Smooth muscle cell (in vitro differentiated cells): ENCODE data around the gene IGIP. TPM values are rescaled to one million over a fixed set of nuclear protein-coding genes. Genes with fewer than 3 reads are reported as not detected.

Experiments
- DNase-seq: peaks from one replicate; lab custom pipeline; 2025; ENCODE audit not compliant: unreplicated experiment; lab: John Stamatoyannopoulos, UW
- H2AFZ ChIP-seq: fragments of 200-600 bp; sonication (generic); 2 replicates; pipeline ENCODE4 v1.6.0; 2016; ENCODE audit warnings: antibody characterized with exemption, low read depth, mild to moderate bottlenecking
- H3F3A ChIP-seq: fragments of 200-600 bp; sonication (generic); 2 replicates; pipeline ENCODE4 v1.6.0; 2017; ENCODE audit warnings: antibody characterized with exemption, low read depth
- H3K27ac ChIP-seq: fragments of 200-600 bp; sonication (generic); 2 replicates; pipeline ENCODE4 v1.5.1; 2016; ENCODE audit warnings: low read depth, mild to moderate bottlenecking
- H3K27me3 ChIP-seq: fragments of 200-600 bp; sonication (generic); 2 replicates; pipeline ENCODE4 v1.6.1; 2016; ENCODE audit warnings: low read depth, mild to moderate bottlenecking
- H3K36me3 ChIP-seq: fragments of 200-600 bp; sonication (generic); 2 replicates; pipeline ENCODE4 v1.5.1; 2016; ENCODE audit warnings: low read depth
- H3K4me1 ChIP-seq: fragments of 200-600 bp; sonication (generic); 2 replicates; pipeline ENCODE4 v1.5.1; 2016; ENCODE audit warnings: low read depth
- H3K4me2 ChIP-seq: fragments of 200-600 bp; sonication (generic); 2 replicates; pipeline ENCODE4 v1.6.0; 2016; ENCODE audit warnings: mild to moderate bottlenecking
- H3K4me3 ChIP-seq: fragments of 200-600 bp; sonication (generic); 2 replicates; pipeline ENCODE4 v1.5.1; 2016; ENCODE audit warnings: mild to moderate bottlenecking
- H3K79me2 ChIP-seq: fragments of 200-600 bp; sonication (generic); 2 replicates; pipeline ENCODE4 v1.6.0; 2016; ENCODE audit warnings: low read depth, mild to moderate bottlenecking
- H3K9ac ChIP-seq: fragments of 200-600 bp; sonication (generic); 2 replicates; pipeline ENCODE4 v1.6.0; 2016; ENCODE audit warnings: low read depth
- H3K9me3 ChIP-seq: fragments of 200-600 bp; sonication (generic); replicated peaks from 2 replicates; pipeline ENCODE4 v1.5.1; 2016; ENCODE audit warnings: low read depth
- H4K20me1 ChIP-seq: fragments of 200-600 bp; sonication (generic); 2 replicates; pipeline ENCODE4 v1.6.0; 2016; ENCODE audit warnings: low read depth
- WGBS: methylation state at CpG from one replicate; pipeline ENCODE4 v1.1.7; 2016; ENCODE audit warnings: low lambda C conversion rate; 5-methylcytosine and 5-hydroxymethylcytosine counted together
- polyA plus RNA-seq: library from polyadenylated mRNA; unstranded; fragments of >200 nt; fragmentation: Nextera tagmentation; extraction: Ambion mirVana; gene quantifications from 2 replicates; pipeline ENCODE4 v1.2.1, GENCODE V29; 2016
- total RNA-seq: library from RNA; depleted of rRNA; stranded (reverse); fragments of >200 nt; gene quantifications from 2 replicates; pipeline ENCODE4 v1.2.3, GENCODE V29; 2014
- TF ChIP-seq, protein P1 (sequence below): fragments of 200-600 bp; sonication (generic); IDR thresholded peaks from 2 replicates; pipeline ENCODE4 v1.5.1; 2017; ENCODE audit warnings: borderline replicate concordance, mild to moderate bottlenecking, antibody characterized with exemption; ENCODE audit not compliant: insufficient read depth, poor library complexity, severe bottlenecking

Gene IGIP
- total and polyA plus RNA-seq, 2 experiments from 2014 or later: 0.72 to 4.3 TPM

DNA sequence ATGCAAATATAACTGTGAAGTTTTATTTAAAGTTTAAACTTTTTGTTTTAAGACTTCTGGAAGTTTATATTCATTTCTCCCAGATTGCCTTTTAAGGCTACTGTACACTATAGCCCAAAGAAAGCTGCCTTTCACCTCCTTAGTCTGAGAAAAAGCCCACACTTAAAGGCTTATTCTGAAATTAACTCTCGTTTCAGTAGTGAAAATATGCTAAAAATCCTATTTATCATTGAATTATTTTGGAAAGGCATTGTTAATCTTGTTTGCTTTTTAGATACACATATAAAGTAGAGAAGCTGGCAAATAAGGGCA lies 15.1 kb upstream of the IGIP start:
- Histone ChIP-seq H4K20me1 (peaks cover 60% of the 10 kb centered on the region), H3F3A (peaks cover 22% of the 10 kb centered on the region), H3K4me1 (peaks cover 34% of the 10 kb centered on the region), H3K9me3 (no peaks in the 10 kb centered on the region), H3K27ac (no peak overlapping the region), H3K36me3 (no peaks in the 10 kb centered on the region), H3K9ac (no peak overlapping the region), H3K4me3 (no peak overlapping the region), H3K4me2 (no peak overlapping the region), H3K27me3 (peaks cover 52% of the 10 kb centered on the region), H2AFZ (no peak overlapping the region), H3K79me2 (peaks cover 18% of the 10 kb centered on the region)
- no peak for DNase-seq
- WGBS: 10% methylated on average over 1 of the region's 1 CpG
- TF ChIP-seq, protein P1, sequence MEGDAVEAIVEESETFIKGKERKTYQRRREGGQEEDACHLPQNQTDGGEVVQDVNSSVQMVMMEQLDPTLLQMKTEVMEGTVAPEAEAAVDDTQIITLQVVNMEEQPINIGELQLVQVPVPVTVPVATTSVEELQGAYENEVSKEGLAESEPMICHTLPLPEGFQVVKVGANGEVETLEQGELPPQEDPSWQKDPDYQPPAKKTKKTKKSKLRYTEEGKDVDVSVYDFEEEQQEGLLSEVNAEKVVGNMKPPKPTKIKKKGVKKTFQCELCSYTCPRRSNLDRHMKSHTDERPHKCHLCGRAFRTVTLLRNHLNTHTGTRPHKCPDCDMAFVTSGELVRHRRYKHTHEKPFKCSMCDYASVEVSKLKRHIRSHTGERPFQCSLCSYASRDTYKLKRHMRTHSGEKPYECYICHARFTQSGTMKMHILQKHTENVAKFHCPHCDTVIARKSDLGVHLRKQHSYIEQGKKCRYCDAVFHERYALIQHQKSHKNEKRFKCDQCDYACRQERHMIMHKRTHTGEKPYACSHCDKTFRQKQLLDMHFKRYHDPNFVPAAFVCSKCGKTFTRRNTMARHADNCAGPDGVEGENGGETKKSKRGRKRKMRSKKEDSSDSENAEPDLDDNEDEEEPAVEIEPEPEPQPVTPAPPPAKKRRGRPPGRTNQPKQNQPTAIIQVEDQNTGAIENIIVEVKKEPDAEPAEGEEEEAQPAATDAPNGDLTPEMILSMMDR: no peak

DNA sequence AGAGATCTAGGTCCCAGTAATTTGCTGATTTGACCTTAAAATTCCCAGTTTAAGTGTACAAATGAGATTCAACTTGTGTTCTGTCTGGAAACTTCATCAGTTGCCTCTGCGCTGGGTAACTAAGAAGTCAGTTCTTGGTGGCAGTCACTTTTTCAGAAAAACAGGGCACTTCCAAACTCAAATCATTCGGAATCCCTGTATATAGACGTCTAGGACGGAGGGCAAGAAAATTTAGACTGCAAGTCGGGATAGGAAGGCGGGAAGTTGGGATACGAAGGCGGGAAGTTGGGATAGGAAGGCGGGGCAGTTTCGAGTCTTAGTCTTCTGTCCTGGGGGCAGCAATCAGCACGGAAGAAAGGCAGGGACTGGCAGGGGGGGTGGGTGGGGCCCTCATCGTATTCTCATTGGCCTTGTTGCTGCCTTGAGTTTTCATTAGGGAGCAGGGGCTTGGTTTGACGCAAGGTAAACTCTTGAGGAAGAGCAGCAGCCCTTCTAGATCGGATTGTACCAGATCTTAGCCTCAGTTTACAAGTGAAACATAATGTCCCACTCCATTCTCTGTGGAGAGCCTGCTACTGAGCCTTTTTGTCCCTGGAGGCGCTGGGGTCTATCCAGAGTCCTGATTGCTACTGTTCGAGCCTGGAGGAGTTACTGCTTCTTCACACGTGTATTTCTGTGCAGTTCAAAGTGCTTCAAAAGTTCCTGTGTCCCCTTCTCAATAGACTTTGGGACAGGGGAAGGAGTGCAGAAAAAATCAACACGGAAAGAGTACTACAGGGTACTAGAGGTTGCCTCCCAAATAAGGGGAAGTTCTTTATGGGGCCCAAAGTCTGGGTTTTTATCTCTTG lies 14.5 kb upstream of the IGIP start:
- Histone ChIP-seq H3F3A (peaks cover 18% of the 10 kb centered on the region), H3K4me3 (no peak overlapping the region), H3K36me3 (no peaks in the 10 kb centered on the region), H3K9me3 (no peaks in the 10 kb centered on the region), H3K4me1 (peaks cover 40% of the 10 kb centered on the region), H3K27me3 (peaks cover 51% of the 10 kb centered on the region), H3K9ac (no peak overlapping the region), H3K27ac (no peak overlapping the region), H3K79me2 (peaks cover 24% of the 10 kb centered on the region), H4K20me1 (peaks cover 66% of the 10 kb centered on the region), H3K4me2 (no peak overlapping the region), H2AFZ (no peak overlapping the region)
- DNase-seq: no peak
- TF ChIP-seq, protein P1: no peak
- 11% methylated on average over 17 of the region's 18 CpGs for WGBS

DNA sequence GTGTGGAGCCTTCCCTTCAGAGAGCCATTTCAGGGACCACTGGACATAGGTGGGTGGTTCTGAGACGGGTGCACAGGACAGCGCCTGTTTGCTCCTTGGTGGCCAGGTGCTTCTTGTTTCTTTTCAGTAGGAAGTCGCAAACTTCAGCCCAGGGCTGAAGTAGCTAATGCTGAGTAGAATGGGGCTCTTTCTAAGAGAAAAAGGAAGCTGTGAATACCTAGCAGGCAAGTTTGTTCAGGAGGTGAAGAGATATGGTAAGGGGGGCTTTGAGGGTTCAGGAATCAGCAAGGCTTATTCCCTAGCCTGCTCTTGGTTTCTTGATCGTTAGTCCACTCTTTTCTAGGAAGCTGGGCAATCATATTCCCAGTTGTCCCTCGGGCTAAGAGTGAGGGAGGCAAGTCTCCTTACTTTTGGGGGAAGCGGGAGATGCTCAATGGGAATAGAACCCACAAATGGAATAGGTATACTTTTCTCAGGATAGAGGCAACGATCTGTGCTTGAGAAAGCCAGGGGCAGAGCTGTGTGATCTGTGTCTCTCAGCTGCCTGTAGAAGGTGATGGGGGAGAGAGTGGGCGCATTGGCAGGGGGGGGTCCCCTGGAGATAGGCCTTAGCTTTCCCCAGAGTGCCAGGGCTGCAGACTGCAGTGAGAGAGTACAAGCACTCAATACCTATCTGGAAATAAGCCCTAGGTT lies 13.7 kb upstream of the IGIP start:
- no peak overlapping the region for H3K4me3 ChIP-seq
- H2AFZ ChIP-seq: no peak overlapping the region
- H4K20me1 ChIP-seq: peaks cover 74% of the 10 kb centered on the region
- TF ChIP-seq, protein P1: no peak
- H3K36me3 ChIP-seq: no peaks in the 10 kb centered on the region
- H3F3A ChIP-seq: peaks cover 10% of the 10 kb centered on the region
- H3K27ac ChIP-seq: no peak overlapping the region
- peaks cover 32% of the 10 kb centered on the region for H3K79me2 ChIP-seq
- H3K4me2 ChIP-seq: peak overlapping the region; percentile 97
- no peak overlapping the region for H3K9ac ChIP-seq
- no peak for DNase-seq
- WGBS: 45% methylated on average over 8 of the region's 8 CpGs
- peaks cover 40% of the 10 kb centered on the region for H3K4me1 ChIP-seq
- peaks cover 51% of the 10 kb centered on the region for H3K27me3 ChIP-seq
- no peaks in the 10 kb centered on the region for H3K9me3 ChIP-seq
